Testis (tissue), 3 donors: Measurements from ENCODE around the gene P3H1. TPM values are rescaled to one million over a fixed set of nuclear protein-coding genes. Genes with fewer than 3 reads are reported as not detected.

Experiments
- DNase-seq: peaks from one replicate; pipeline ENCODE4 v3.0.0-alpha.2; 2019
- H3K27ac ChIP-seq, 2 donors: fragments of 200-600 bp; sonication (generic); one replicate each; pipeline ENCODE4 v1.5.1; 2019
- H3K27me3 ChIP-seq: fragments of 200-600 bp; sonication (generic); one replicate; pipeline ENCODE4 v1.5.1; 2019
- H3K36me3 ChIP-seq: fragments of 200-600 bp; sonication (generic); one replicate; pipeline ENCODE4 v1.5.1; 2017; ENCODE audit warnings: low read depth; ENCODE audit errors: missing control alignments
- H3K4me1 ChIP-seq: fragments of 200-600 bp; sonication (generic); one replicate; pipeline ENCODE4 v1.5.1; 2019
- H3K4me3 ChIP-seq, 2 donors: fragments of 200-600 bp; sonication (generic); one replicate each; pipeline ENCODE4 v1.5.1; 2017 to 2019
- H3K9me3 ChIP-seq: fragments of 200-600 bp; sonication (generic); one replicate; pipeline ENCODE4 v1.5.1; 2017
- CTCF ChIP-seq, 3 experiments: fragments of 450-650 bp in 2 of 3; fragments of 200-600 bp in 1 of 3; sonication (generic) in 1 of 3; IDR thresholded peaks; one replicate each; pipeline ENCODE4 v1.5.1; 2016 to 2019; ENCODE audit warnings: antibody characterized with exemption in 3 of 3, mild to moderate bottlenecking in 2 of 3, moderate library complexity in 1 of 3
- POLR2A ChIP-seq: fragments of 450-650 bp; IDR thresholded peaks from one replicate; pipeline ENCODE4 v1.6.1; 2017; ENCODE audit warnings: antibody characterized with exemption, mild to moderate bottlenecking, moderate library complexity
- WGBS, 2 donors: methylation state at CpG; one replicate each; pipeline ENCODE4 v1.1.5; 2018; 5-methylcytosine and 5-hydroxymethylcytosine counted together
- intact Hi-C: fragments of 100-400 bp; cut with DNase I; formaldehyde crosslinking; loops from one replicate; pipeline ENCODE4 v1.15.1; 2023; ENCODE audit warnings: low total_unique reads
- polyA plus RNA-seq: library from polyadenylated mRNA; stranded (reverse); fragments of 350-450 nt; fragmentation: Illumina TruSeq; extraction: RNeasy Lipid Tissue Mini Kit (QIAGEN cat#74804); gene quantifications from one replicate; pipeline ENCODE4 v1.2.3, GENCODE V29; 2014; ENCODE audit warnings: low read depth, low replicate concordance; ENCODE audit not compliant: insufficient read depth
- total RNA-seq, 2 donors: library from RNA; depleted of rRNA; stranded (reverse); fragments of >200 nt; gene quantifications; one replicate each; pipeline ENCODE4 v1.2.3, GENCODE V29; 2016

The P3H1 gene
- total and polyA plus RNA-seq, 3 donors from 2014 or later: 60.8 to 73.8 (median 66.1) TPM

GRCh38 chr1:42743317-42744147 lies 23.3 kb downstream of the P3H1 start:
- TF ChIP-seq POLR2A (no peak), CTCF (IDR thresholded peaks at IDR 0.05) (no peak)
- no peaks in the 10 kb centered on the region for H3K36me3 ChIP-seq
- no peak overlapping the region for H3K4me3 ChIP-seq
- H3K9me3 ChIP-seq: no peaks in the 10 kb centered on the region
- H3K27me3 ChIP-seq: no peaks in the 10 kb centered on the region
- H3K27ac ChIP-seq: no peak overlapping the region
- DNase-seq: no peak
- no peaks in the 10 kb centered on the region for H3K4me1 ChIP-seq
- 85 to 90% methylated on average over 21 of the region's 21 CpGs for WGBS, 2 donors
- intact Hi-C loops: no loop called here

GRCh38 chr1:42742617-42743316 lies 24.1 kb downstream of the P3H1 start:
- no peaks in the 10 kb centered on the region for H3K4me1 ChIP-seq
- no peak overlapping the region for H3K4me3 ChIP-seq
- intact Hi-C loops: no loop called here
- TF ChIP-seq CTCF (IDR thresholded peaks at IDR 0.05) (no peak), POLR2A (no peak)
- DNase-seq: no peak
- H3K36me3 ChIP-seq: no peaks in the 10 kb centered on the region
- no peak overlapping the region for H3K27ac ChIP-seq
- WGBS, 2 donors: 88 to 91% methylated on average over 9 of the region's 9 CpGs
- no peaks in the 10 kb centered on the region for H3K9me3 ChIP-seq
- no peaks in the 10 kb centered on the region for H3K27me3 ChIP-seq

GRCh38 chr1:42742141-42742540 lies 24.7 kb downstream of the P3H1 start:
- Histone ChIP-seq H3K4me3 (no peak overlapping the region), H3K36me3 (no peaks in the 10 kb centered on the region), H3K4me1 (no peaks in the 10 kb centered on the region), H3K9me3 (no peaks in the 10 kb centered on the region), H3K27me3 (no peaks in the 10 kb centered on the region), H3K27ac (no peak overlapping the region)
- DNase-seq: no peak
- TF ChIP-seq CTCF (IDR thresholded peaks at IDR 0.05): no peak
- TF ChIP-seq POLR2A: no peak
- 94 to 95% methylated on average over 8 of the region's 8 CpGs for WGBS, 2 donors
- intact Hi-C loops: no loop called here

GRCh38 chr1:42741706-42742105 lies 25.1 kb downstream of the P3H1 start:
- no peaks in the 10 kb centered on the region for H3K27me3 ChIP-seq
- H3K9me3 ChIP-seq: no peaks in the 10 kb centered on the region
- H3K27ac ChIP-seq: no peak overlapping the region
- H3K36me3 ChIP-seq: no peaks in the 10 kb centered on the region
- DNase-seq: no peak
- H3K4me1 ChIP-seq: no peaks in the 10 kb centered on the region
- no peak overlapping the region for H3K4me3 ChIP-seq
- intact Hi-C loops: no loop called here
- TF ChIP-seq CTCF (IDR thresholded peaks at IDR 0.05) (no peak), POLR2A (no peak)
- 90 to 94% methylated on average over 3 to 4 of the region's 4 CpGs for WGBS, 2 donors
